Body of pancreas (tissue), 4 donors: ENCODE measurements around the gene KRTCAP3. TPM values are rescaled to one million over a fixed set of nuclear protein-coding genes. Genes with fewer than 3 reads are reported as not detected.

Experiments used
- ATAC-seq: fragments of 150-250 bp; one replicate; pipeline ENCODE4 v1.9.1; 2016
- DNase-seq, 4 donors: peaks; one replicate each; pipeline ENCODE4 v3.0.0-alpha.2; 2019
- H3K27ac ChIP-seq, 4 donors: fragments of 200-600 bp; sonication (generic); 1 replicate in 3 of 4; 2 replicates in 1 of 4; pipeline versions ENCODE4 v1.5.1 to v1.6.1; 2016 to 2019; ENCODE audit warnings: mild to moderate bottlenecking in 1 of 4, mixed read lengths in 1 of 4, moderate library complexity in 1 of 4
- H3K27me3 ChIP-seq, 2 donors: fragments of 200-600 bp; sonication (generic); one replicate each; pipeline ENCODE4 v1.6.0; 2016; ENCODE audit warnings: mild to moderate bottlenecking in 1 of 2
- H3K36me3 ChIP-seq, 2 donors: fragments of 200-600 bp; sonication (generic); replicated peaks in 1 of 2; 2 replicates each; pipeline ENCODE4 v1.5.1; 2016; ENCODE audit warnings: low read depth in 2 of 2; ENCODE audit not compliant: insufficient read depth in 1 of 2
- H3K4me1 ChIP-seq: fragments of 200-600 bp; sonication (generic); one replicate; pipeline ENCODE4 v1.6.0; 2016
- H3K4me3 ChIP-seq, 2 donors: fragments of 200-600 bp; sonication (generic); 1 replicate in 1 of 2; 2 replicates in 1 of 2; pipeline ENCODE4 v1.5.1; 2016 to 2019
- H3K9me3 ChIP-seq, 3 donors: fragments of 200-600 bp; sonication (generic); 1 replicate in 2 of 3; 2 replicates in 1 of 3; pipeline ENCODE4 v1.5.1; 2016
- CTCF ChIP-seq, 7 experiments: fragments of 450-650 bp in 4 of 7; fragments of 200-600 bp in 3 of 7; sonication (generic) in 3 of 7; IDR thresholded peaks; one replicate each; pipeline ENCODE4 v1.5.1; 2016 to 2019; ENCODE audit warnings: antibody characterized with exemption in 7 of 7
- POLR2A ChIP-seq, 3 donors: fragments of 450-650 bp; IDR thresholded peaks; one replicate each; pipeline ENCODE4 v1.6.1; 2016; ENCODE audit warnings: antibody characterized with exemption in 3 of 3, mild to moderate bottlenecking in 2 of 3
- WGBS, 2 donors: methylation state at CpG; one replicate each; pipeline ENCODE4 v1.1.5; 2017; 5-methylcytosine and 5-hydroxymethylcytosine counted together
- intact Hi-C: fragments of 100-400 bp; cut with DNase I; formaldehyde crosslinking; loops from one replicate; pipeline ENCODE4 v1.15.1; 2023
- total RNA-seq, 2 donors: library from RNA; depleted of rRNA; stranded (reverse); fragments of >200 nt; gene quantifications; one replicate each; pipeline ENCODE4 v1.1.0, GENCODE V29; 2016

The KRTCAP3 gene
- total RNA-seq, 2 donors from 2014 or later = 11.9 to 25.2 TPM

DNA sequence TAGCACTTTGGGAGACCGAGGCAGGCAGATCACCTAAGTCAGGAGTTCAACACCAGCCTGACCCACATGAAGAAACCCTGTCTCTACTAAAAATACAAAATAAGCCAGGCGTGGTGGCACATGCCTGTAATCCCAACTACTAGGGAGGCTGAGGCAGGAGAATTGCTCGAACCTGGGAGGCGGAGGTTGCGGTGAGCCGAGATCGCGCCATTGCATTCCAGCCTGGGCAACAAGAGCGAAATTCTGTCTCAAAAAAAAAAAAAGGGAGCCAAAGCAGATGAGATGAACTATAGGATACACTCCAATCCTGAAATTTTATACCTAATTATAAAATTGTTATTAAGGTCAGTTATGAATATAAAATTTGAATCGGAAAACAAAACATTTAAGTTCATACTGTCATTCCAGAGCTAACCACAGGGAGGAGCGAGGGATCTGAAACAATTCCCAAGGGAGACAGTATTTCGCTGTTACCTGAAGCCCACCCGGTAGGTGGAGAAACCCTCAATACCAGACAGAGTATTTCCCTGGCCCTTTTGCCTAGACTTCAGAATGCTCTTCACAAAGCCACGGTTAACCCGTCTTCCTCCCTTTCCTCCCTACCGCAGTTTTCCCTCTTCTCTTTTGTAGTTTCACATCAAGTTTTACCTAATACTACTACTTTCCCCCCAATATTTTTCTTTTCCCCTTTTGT lies 34.2 kb upstream of the KRTCAP3 start:
- no peaks in the 10 kb centered on the region for H3K36me3 ChIP-seq
- H3K27ac ChIP-seq = no peak overlapping the region
- intact Hi-C loops = no loop called here
- H3K4me3 ChIP-seq = no peak overlapping the region
- no peaks in the 10 kb centered on the region for H3K27me3 ChIP-seq
- ATAC-seq (no peak), DNase-seq (peak in 2 of 4 donors; percentile 21 to 35)
- 43 to 46% methylated on average over 16 of the region's 16 CpGs for WGBS, 2 donors
- peaks cover 19% of the 10 kb centered on the region for H3K4me1 ChIP-seq
- no peaks in the 10 kb centered on the region for H3K9me3 ChIP-seq
- TF ChIP-seq POLR2A (IDR thresholded peaks at IDR 0.05) = no peak
- peak; percentile 18 to 68 (median 58) for TF ChIP-seq CTCF (IDR thresholded peaks at IDR 0.05)

DNA sequence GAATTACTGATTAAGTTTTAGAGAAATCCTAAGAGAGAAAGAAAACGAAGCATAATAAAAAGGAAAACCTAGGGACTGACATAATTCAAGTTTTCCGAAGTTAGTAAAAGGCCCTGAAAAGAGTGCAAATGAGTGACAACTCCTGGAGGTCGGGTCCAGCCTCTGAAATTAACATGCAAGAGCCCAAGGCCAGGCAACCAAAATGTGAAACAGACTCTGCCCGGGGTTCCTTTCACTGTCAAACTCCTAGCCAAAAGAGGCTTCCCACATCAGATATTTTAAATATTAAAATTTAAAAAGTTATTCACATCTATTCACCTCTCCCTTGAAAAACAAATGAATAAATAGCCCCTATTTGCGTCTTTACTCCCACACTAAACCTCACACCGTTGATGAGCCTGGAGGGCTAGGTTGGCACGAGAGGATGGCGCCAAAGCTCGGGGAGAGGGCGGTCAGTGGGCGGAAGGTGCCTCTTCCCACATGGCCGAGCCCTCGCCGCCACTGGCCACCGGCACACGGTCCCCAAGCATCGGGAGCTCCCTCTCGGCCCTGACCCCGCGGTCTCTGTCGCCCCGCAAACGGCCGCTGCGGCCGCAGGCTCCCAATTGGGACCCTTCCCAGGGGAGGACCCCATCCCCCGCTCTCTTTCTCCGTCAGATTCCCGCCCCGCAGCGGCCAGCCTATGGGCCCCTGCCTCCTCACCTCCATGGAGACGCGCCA lies 33.4 kb upstream of the KRTCAP3 start:
- no peaks in the 10 kb centered on the region for H3K9me3 ChIP-seq
- H3K27me3 ChIP-seq = no peaks in the 10 kb centered on the region
- 1% methylated on average over 12 to 28 of the region's 33 CpGs for WGBS, 2 donors
- intact Hi-C loops = no loop called here
- peak overlapping the region; percentile 90 to 93 for H3K4me3 ChIP-seq
- no peak for TF ChIP-seq CTCF (IDR thresholded peaks at IDR 0.05)
- no peak for TF ChIP-seq POLR2A (IDR thresholded peaks at IDR 0.05)
- peak overlapping the region; percentile 67 to 90 (median 83) for H3K27ac ChIP-seq
- no peaks in the 10 kb centered on the region for H3K36me3 ChIP-seq
- H3K4me1 ChIP-seq = peaks cover 19% of the 10 kb centered on the region
- ATAC-seq (peak; percentile 11), DNase-seq (peak in 1 of 4 donors; percentile 6)

GRCh38 chr2:27409321-27410073 lies 32.7 kb upstream of the KRTCAP3 start, which contains the start of gene PPM1G:
PPM1G (minus strand) TSS chr2:27409591; CDS start chr2:27409422, 169 bp downstream.
- WGBS, 2 donors = 0% methylated on average over 29 to 80 of the region's 82 CpGs
- TF ChIP-seq POLR2A (IDR thresholded peaks at IDR 0.05) (peak; percentile 38 to 82 (median 80)), CTCF (IDR thresholded peaks at IDR 0.05) (peak in 1 of 7 experiments; percentile 17)

GRCh38 chr2:27412419-27413152 lies 29.6 kb upstream of the KRTCAP3 start:
- intact Hi-C loops = no loop called here
- 75 to 76% methylated on average over 9 of the region's 9 CpGs for WGBS, 2 donors
- no peaks in the 10 kb centered on the region for H3K36me3 ChIP-seq
- H3K4me1 ChIP-seq = peaks cover 16% of the 10 kb centered on the region
- H3K27ac ChIP-seq = no peak overlapping the region
- DNase-seq (no peak), ATAC-seq (no peak)
- TF ChIP-seq POLR2A (IDR thresholded peaks at IDR 0.05) (no peak), CTCF (IDR thresholded peaks at IDR 0.05) (no peak)
- no peaks in the 10 kb centered on the region for H3K9me3 ChIP-seq
- H3K27me3 ChIP-seq = no peaks in the 10 kb centered on the region
- no peak overlapping the region for H3K4me3 ChIP-seq

More at GRCh38 chr2:27409321-27410073, 32.7 kb upstream of the KRTCAP3 start, which contains the start of gene PPM1G:
- intact Hi-C loops = no loop called here
- DNase-seq = peak; percentile 96 to 97 (median 96)
- Histone ChIP-seq H3K27me3 (no peaks in the 10 kb centered on the region), H3K4me1 (peaks cover 19% of the 10 kb centered on the region), H3K36me3 (no peaks in the 10 kb centered on the region), H3K4me3 (peak within 1 kb of the TSS; percentile 90 to 93), H3K9me3 (no peaks in the 10 kb centered on the region), H3K27ac (peak within 1 kb of the TSS; percentile 67 to 90 (median 83))
- ATAC-seq = peak; percentile 98
